Measurements from ENCODE around the gene GNG13. TPM values are rescaled to one million over a fixed set of nuclear protein-coding genes. Genes with fewer than 3 reads are reported as not detected.

Gene GNG13
- total RNA-seq, 3 donors from 2014 or later (not counting 1 experiment from before 2014, with no cell fraction given): not detected

DNA sequence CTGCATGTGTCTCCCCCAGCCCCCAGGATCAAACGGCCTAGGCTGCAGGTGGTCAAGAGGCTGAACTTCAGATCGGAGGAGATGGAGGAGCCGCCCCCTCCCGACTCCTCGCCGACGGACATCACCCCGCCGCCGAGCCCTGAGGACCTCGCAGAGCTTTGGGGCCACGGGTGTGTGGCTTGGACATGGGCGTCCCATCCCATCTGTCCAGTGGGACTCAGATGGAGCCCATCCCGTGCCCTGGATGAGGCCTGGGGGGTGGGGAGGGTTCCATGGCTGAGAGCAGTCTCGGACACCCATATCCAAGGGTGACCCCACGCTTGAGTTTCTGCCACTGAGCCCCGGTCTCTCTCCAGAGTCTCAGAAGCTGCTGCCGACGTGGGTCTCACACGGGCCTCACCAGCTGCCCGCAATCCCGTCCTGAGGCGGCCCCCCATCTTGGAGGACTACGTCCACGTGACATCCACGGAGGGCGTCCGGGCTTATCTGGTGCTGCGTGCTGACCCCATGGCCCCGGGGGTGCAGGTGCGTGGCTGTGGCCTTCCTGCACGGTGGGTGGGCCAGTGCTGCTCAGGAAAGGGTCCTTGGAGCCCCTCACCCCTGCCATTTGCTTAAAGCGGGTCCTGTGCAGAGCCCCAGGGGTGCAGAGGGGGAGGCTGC, 11.2 kb downstream of the GNG13 start:
- H3K9me3 ChIP-seq (ENCODE audit: control insufficient read depth, insufficient read depth, low read length): no peaks in the 10 kb centered on the region
- intact Hi-C loops (cut with micrococcal nuclease): no loop called here
- no peak overlapping the region for H3K4me3 ChIP-seq (ENCODE audit: low read length)
- ATAC-seq (no peak), DNase-seq (no peak)
- H3K4me1 ChIP-seq (ENCODE audit: control insufficient read depth, insufficient read depth, low read length): peaks cover 29% of the 10 kb centered on the region
- H3K4me1 Mint-ChIP-seq: peaks cover 0 to 9% of the 10 kb centered on the region in 2 donors
- TF ChIP-seq, protein P1, sequence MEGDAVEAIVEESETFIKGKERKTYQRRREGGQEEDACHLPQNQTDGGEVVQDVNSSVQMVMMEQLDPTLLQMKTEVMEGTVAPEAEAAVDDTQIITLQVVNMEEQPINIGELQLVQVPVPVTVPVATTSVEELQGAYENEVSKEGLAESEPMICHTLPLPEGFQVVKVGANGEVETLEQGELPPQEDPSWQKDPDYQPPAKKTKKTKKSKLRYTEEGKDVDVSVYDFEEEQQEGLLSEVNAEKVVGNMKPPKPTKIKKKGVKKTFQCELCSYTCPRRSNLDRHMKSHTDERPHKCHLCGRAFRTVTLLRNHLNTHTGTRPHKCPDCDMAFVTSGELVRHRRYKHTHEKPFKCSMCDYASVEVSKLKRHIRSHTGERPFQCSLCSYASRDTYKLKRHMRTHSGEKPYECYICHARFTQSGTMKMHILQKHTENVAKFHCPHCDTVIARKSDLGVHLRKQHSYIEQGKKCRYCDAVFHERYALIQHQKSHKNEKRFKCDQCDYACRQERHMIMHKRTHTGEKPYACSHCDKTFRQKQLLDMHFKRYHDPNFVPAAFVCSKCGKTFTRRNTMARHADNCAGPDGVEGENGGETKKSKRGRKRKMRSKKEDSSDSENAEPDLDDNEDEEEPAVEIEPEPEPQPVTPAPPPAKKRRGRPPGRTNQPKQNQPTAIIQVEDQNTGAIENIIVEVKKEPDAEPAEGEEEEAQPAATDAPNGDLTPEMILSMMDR (IDR thresholded peaks at IDR 0.05): no peak
- H3K9me3 Mint-ChIP-seq: no peaks in the 10 kb centered on the region
- H3K27me3 Mint-ChIP-seq (ENCODE audit: low read depth in 2 of 2): no peaks in the 10 kb centered on the region
- WGBS (ENCODE audit: insufficient coverage): 84% methylated on average over 33 of the region's 33 CpGs
- H3K27me3 ChIP-seq (ENCODE audit: control insufficient read depth, insufficient read depth, low read length): no peaks in the 10 kb centered on the region
- H3K27ac ChIP-seq (ENCODE audit: low read length): no peak overlapping the region
- H3K4me3 Mint-ChIP-seq: peak overlapping the region; percentile 31
- peaks cover 5% of the 10 kb centered on the region for H3K36me3 ChIP-seq (ENCODE audit: control insufficient read depth, insufficient read depth, low read length)
- no peaks in the 10 kb centered on the region for H3K36me3 Mint-ChIP-seq
- no peak overlapping the region for H3K27ac Mint-ChIP-seq

DNA sequence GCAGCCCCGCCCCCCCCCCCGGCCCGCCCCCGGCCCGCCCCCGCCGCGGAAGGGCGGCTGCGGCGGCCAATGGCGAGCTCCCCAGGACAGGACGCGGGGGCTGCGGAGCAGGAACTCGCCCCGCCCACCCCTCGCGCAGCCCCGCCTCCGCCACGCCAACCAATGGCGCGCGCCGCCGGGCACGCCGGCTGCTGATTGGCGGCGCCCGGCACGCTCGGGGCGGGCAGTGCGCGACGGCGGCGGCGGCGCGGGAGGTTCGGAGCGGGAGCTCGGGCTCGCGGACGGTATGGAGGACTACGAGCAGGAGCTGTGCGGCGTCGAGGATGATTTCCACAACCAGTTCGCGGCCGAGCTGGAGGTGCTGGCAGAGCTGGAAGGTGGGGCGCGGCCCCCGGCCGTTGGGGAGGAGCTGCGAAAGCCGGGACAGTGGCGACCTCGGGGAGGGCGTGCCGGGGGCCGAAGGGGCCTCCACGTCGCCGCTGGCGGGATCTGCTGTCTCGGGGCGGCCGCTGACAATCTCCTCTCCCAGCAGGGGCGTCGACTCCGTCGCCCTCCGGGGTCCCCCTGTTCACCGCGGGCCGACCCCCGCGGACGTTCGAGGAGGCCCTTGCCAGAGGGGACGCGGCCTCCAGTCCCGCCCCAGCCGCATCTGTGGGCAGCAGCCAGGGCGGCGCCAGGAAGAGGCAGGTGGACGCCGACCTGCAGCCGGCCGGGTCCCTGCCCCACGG, 12.0 kb downstream of the GNG13 start, which contains the start of gene CHTF18:
Gene CHTF18 (plus strand): TSS at position 222 of the 728 bp plus-strand sequence. CDS start 65 bp downstream, at position 287.
- peak; percentile 96 to 98 (median 97) for ATAC-seq
- TF ChIP-seq, protein P1 (IDR thresholded peaks at IDR 0.05): no peak
- Mint-ChIP-seq H3K27me3 (ENCODE audit: low read depth in 2 of 2) (no peaks in the 10 kb centered on the region), H3K9me3 (no peaks in the 10 kb centered on the region), H3K36me3 (no peaks in the 10 kb centered on the region), H3K4me3 (peak within 1 kb of the TSS; percentile 86), H3K4me1 (peaks cover 0 to 9% of the 10 kb centered on the region in 2 donors), H3K27ac (peak within 1 kb of the TSS; percentile 38 to 71)
- DNase-seq: peak; percentile 95 to 96
- Histone ChIP-seq H3K4me3 (ENCODE audit: low read length) (peak within 1 kb of the TSS; percentile 84), H3K27ac (ENCODE audit: low read length) (peak within 1 kb of the TSS; percentile 30), H3K9me3 (ENCODE audit: control insufficient read depth, insufficient read depth, low read length) (no peaks in the 10 kb centered on the region), H3K4me1 (ENCODE audit: control insufficient read depth, insufficient read depth, low read length) (peaks cover 29% of the 10 kb centered on the region), H3K27me3 (ENCODE audit: control insufficient read depth, insufficient read depth, low read length) (no peaks in the 10 kb centered on the region), H3K36me3 (ENCODE audit: control insufficient read depth, insufficient read depth, low read length) (peaks cover 5% of the 10 kb centered on the region)
- intact Hi-C loops (cut with micrococcal nuclease): loop anchor here (1.0 kb wide), 1 partner anchor 19 kb away; no protein-coding TSS in a partner anchor
- WGBS (ENCODE audit: insufficient coverage): under 1% methylated on average over 97 of the region's 97 CpGs

DNA sequence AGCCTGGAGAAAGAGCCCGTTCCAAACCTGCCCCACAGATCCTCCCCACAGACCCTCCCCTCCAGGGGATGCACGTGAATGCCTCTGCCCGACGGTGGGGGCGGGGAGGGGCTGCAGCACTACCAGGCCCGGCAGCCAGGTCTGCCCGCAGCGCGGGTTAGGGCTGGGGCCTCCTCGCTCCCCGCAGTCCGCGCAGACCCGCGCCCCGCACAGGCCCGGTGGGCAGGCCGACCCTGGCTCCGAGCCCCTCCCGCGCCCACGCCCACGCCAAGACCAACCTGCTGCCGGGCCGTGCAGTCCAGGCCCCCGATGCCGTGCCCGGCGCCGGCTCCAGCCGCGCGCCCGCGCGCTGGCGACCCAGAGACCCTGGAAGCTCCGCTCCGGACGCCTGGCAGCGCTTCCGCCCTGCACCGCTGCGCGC, 12.5 kb downstream of the GNG13 start, which contains the start of gene RPUSD1:
Gene RPUSD1 (minus strand): TSS at position 404 of the 421 bp plus-strand sequence. CDS start 644 bp downstream, outside the sequence.
- under 1% methylated on average over 45 of the region's 45 CpGs for WGBS (ENCODE audit: insufficient coverage)
- peak within 1 kb of the TSS; percentile 86 for H3K4me3 Mint-ChIP-seq
- peak in 2 of 3 donors; percentile 12 to 21 for ATAC-seq
- no peak for DNase-seq
- H3K27me3 Mint-ChIP-seq (ENCODE audit: low read depth in 2 of 2): no peaks in the 10 kb centered on the region
- H3K4me3 ChIP-seq (ENCODE audit: low read length): peak within 1 kb of the TSS; percentile 84
- H3K4me1 Mint-ChIP-seq: peaks cover 0 to 9% of the 10 kb centered on the region in 2 donors
- intact Hi-C loops (cut with micrococcal nuclease): loop anchor here (1.0 kb wide), 1 partner anchor 19 kb away; no protein-coding TSS in a partner anchor
- H3K36me3 ChIP-seq (ENCODE audit: control insufficient read depth, insufficient read depth, low read length): peaks cover 5% of the 10 kb centered on the region
- TF ChIP-seq, protein P1 (IDR thresholded peaks at IDR 0.05): no peak
- no peaks in the 10 kb centered on the region for H3K27me3 ChIP-seq (ENCODE audit: control insufficient read depth, insufficient read depth, low read length)
- H3K9me3 Mint-ChIP-seq: no peaks in the 10 kb centered on the region
- H3K27ac Mint-ChIP-seq: peak within 1 kb of the TSS; percentile 38 to 71
- no peaks in the 10 kb centered on the region for H3K36me3 Mint-ChIP-seq
- peak within 1 kb of the TSS; percentile 30 for H3K27ac ChIP-seq (ENCODE audit: low read length)
- H3K9me3 ChIP-seq (ENCODE audit: control insufficient read depth, insufficient read depth, low read length): no peaks in the 10 kb centered on the region
- H3K4me1 ChIP-seq (ENCODE audit: control insufficient read depth, insufficient read depth, low read length): peaks cover 29% of the 10 kb centered on the region
